A549 (cell line): ENCODE measurements around the gene GLRA1. TPM values are rescaled to one million over a fixed set of nuclear protein-coding genes. Genes with fewer than 3 reads are reported as not detected.

Source experiments
- ATAC-seq, 2 experiments: fragments of 200-7000 bp in 1 of 2; fragments of >200 bp in 1 of 2; cut with Nextera tagmentation in 1 of 2; cut with Tn5 transposase in 1 of 2; 3 replicates each; pipeline versions ENCODE4 v1.8.0 to v1.9.1; 2018 to 2020; ENCODE audit warnings: mild to moderate bottlenecking in 1 of 2, moderate library complexity in 1 of 2
- CTCF ChIA-PET: fragments of 300-600 bp; sonication (Branson Sonifier 250); formaldehyde crosslinking; extraction: SDS; loops from one replicate; lab custom pipeline; 2021; ENCODE audit warnings: antibody characterized with exemption, inconsistent platforms; lab: Yijun Ruan, JAX
- POLR2A ChIA-PET: fragments of 350-600 bp; formaldehyde crosslinking; extraction: SDS; loops from one replicate; lab custom pipeline; 2021; ENCODE audit warnings: antibody characterized with exemption, inconsistent platforms; lab: Yijun Ruan, JAX
- DNase-seq, 2 experiments: peaks; one replicate each; pipeline versions ENCODE4 v3.0.0 to v3.0.0-alpha.2; 2011 to 2016; ENCODE audit warnings: low read depth in 1 of 2, low spot score in 1 of 2
- FAIRE-seq: peaks from 2 replicates; lab custom pipeline; 2011; peaks lifted over from hg19 to GRCh38; lab: Jason Lieb, UNC
- H3K27ac ChIP-seq, 2 experiments: fragments of >200 bp; sonication (Bioruptor Twin); formaldehyde crosslinking; 3 replicates each; pipeline ENCODE4 v1.5.1; 2016 to 2017
- H3K4me1 ChIP-seq: fragments of >200 bp; sonication (Bioruptor Twin); formaldehyde crosslinking; 3 replicates; pipeline ENCODE4 v1.6.1; 2016
- H3K4me2 ChIP-seq: fragments of >200 bp; sonication (Bioruptor Twin); formaldehyde crosslinking; 3 replicates; pipeline ENCODE4 v1.6.1; 2016
- H3K4me3 ChIP-seq: fragments of >200 bp; sonication (Bioruptor Twin); formaldehyde crosslinking; 3 replicates; pipeline ENCODE4 v1.5.1; 2016
- H3K9me3 ChIP-seq: fragments of >200 bp; sonication (Bioruptor Twin); formaldehyde crosslinking; 3 replicates; pipeline ENCODE4 v1.6.1; 2016
- CBX2 ChIP-seq: fragments of 200-600 bp; sonication (generic); IDR thresholded peaks from 2 replicates; pipeline ENCODE4 v1.6.1; 2016; ENCODE audit warnings: low read depth, mild to moderate bottlenecking, borderline replicate concordance
- CBX8 ChIP-seq: fragments of 200-600 bp; sonication (generic); IDR thresholded peaks from 2 replicates; pipeline ENCODE4 v1.6.1; 2016
- CEBPB ChIP-seq, 2 experiments: fragments of >200 bp in 1 of 2; sonication (Bioruptor Twin) in 1 of 2; formaldehyde crosslinking in 1 of 2; IDR thresholded peaks; 2 replicates each; pipeline ENCODE4 v1.6.1; 2012 to 2016
- EHMT2 ChIP-seq: fragments of 200-600 bp; sonication (generic); IDR thresholded peaks from 2 replicates; pipeline ENCODE4 v1.6.1; 2016; ENCODE audit warnings: antibody characterized with exemption, low read depth, mild to moderate bottlenecking, moderate library complexity
- ELK1 ChIP-seq: fragments of 150-350 bp; IDR thresholded peaks from 2 replicates; pipeline ENCODE4 v1.6.1; 2014; ENCODE audit warnings: low read depth, mild to moderate bottlenecking, low read length
- EP300 ChIP-seq, 2 experiments: fragments of >200 bp; sonication (Bioruptor Twin); formaldehyde crosslinking; IDR thresholded peaks; 2 replicates in 1 of 2; 3 replicates in 1 of 2; pipeline ENCODE4 v1.6.1; 2016 to 2017
- ESRRA ChIP-seq: fragments of 150-350 bp; IDR thresholded peaks from 2 replicates; pipeline ENCODE4 v1.6.1; 2014; ENCODE audit warnings: mild to moderate bottlenecking, low read length, borderline replicate concordance
- FOSB ChIP-seq: fragments of 250-450 bp; sonication (Bioruptor Pico); IDR thresholded peaks from 2 replicates; pipeline ENCODE4 v1.5.0; 2020; ENCODE audit warnings: mild to moderate bottlenecking, moderate library complexity
- FOXS1 ChIP-seq: fragments of 250-450 bp; sonication (Bioruptor Pico); IDR thresholded peaks from 2 replicates; pipeline ENCODE4 v1.5.0; 2020; ENCODE audit warnings: mild to moderate bottlenecking, moderate library complexity
- HEYL ChIP-seq: fragments of 250-450 bp; sonication (Bioruptor Pico); IDR thresholded peaks from 2 replicates; pipeline ENCODE4 v1.8.0; 2021; ENCODE audit warnings: mild to moderate bottlenecking, moderate library complexity
- HOXA7 ChIP-seq: fragments of 250-450 bp; sonication (Bioruptor Pico); IDR thresholded peaks from 2 replicates; pipeline ENCODE4 v1.5.0; 2020; ENCODE audit warnings: mild to moderate bottlenecking, moderate library complexity
- HOXB5 ChIP-seq: fragments of 250-450 bp; sonication (Bioruptor Pico); IDR thresholded peaks from 2 replicates; pipeline ENCODE4 v1.5.0; 2020; ENCODE audit warnings: mild to moderate bottlenecking, moderate library complexity
- JUN ChIP-seq, 2 experiments: fragments of >200 bp; sonication (Bioruptor Twin); formaldehyde crosslinking; IDR thresholded peaks; 2 replicates in 1 of 2; 3 replicates in 1 of 2; pipeline ENCODE4 v1.6.1; 2016 to 2017
- MAX ChIP-seq: IDR thresholded peaks from 2 replicates; pipeline ENCODE4 v1.6.1; 2012
- MAZ ChIP-seq: fragments of 150-350 bp; IDR thresholded peaks from 2 replicates; pipeline ENCODE4 v1.6.1; 2014; ENCODE audit warnings: antibody characterized with exemption, low read depth, low read length, borderline replicate concordance
- NR3C1 ChIP-seq: fragments of >200 bp; sonication (Bioruptor Twin); formaldehyde crosslinking; IDR thresholded peaks from 3 replicates; pipeline ENCODE4 v1.6.1; 2017
- POLR2AphosphoS2 ChIP-seq: conservative IDR thresholded peaks from 2 replicates; pipeline ENCODE4 v1.6.1; 2012; ENCODE audit warnings: low read length, improper control_type of control experiment, inconsistent platforms
- RARB ChIP-seq: fragments of 250-450 bp; sonication (Bioruptor Pico); IDR thresholded peaks from 2 replicates; pipeline ENCODE4 v1.8.0; 2021; ENCODE audit warnings: mild to moderate bottlenecking, moderate library complexity
- RCOR1 ChIP-seq: fragments of 150-350 bp; IDR thresholded peaks from 2 replicates; pipeline ENCODE4 v1.6.1; 2014; ENCODE audit warnings: antibody characterized with exemption, low read length, low read depth
- RNF2 ChIP-seq: fragments of 200-600 bp; sonication (generic); IDR thresholded peaks from 2 replicates; pipeline ENCODE4 v1.6.1; 2016; ENCODE audit warnings: low read depth, mild to moderate bottlenecking, antibody characterized with exemption, moderate library complexity, borderline replicate concordance
- SREBF2 ChIP-seq: fragments of 450-650 bp; IDR thresholded peaks from 2 replicates; pipeline ENCODE4 v1.6.1; 2014; ENCODE audit warnings: mild to moderate bottlenecking, moderate library complexity
- TFCP2L1 ChIP-seq: fragments of 250-450 bp; sonication (Bioruptor Pico); IDR thresholded peaks from 2 replicates; pipeline ENCODE4 v1.5.0; 2021; ENCODE audit warnings: mild to moderate bottlenecking
- TP53 ChIP-seq: fragments of 250-450 bp; sonication (Bioruptor Pico); IDR thresholded peaks from 2 replicates; pipeline ENCODE4 v1.5.0; 2021; ENCODE audit warnings: mild to moderate bottlenecking, moderate library complexity
- ZC3H11A ChIP-seq: fragments of 450-650 bp; IDR thresholded peaks from 2 replicates; pipeline ENCODE4 v1.6.1; 2014; ENCODE audit warnings: antibody characterized with exemption, mild to moderate bottlenecking
- ZNF302 ChIP-seq: fragments of 250-450 bp; sonication (Bioruptor Pico); IDR thresholded peaks from 2 replicates; pipeline ENCODE4 v1.9.0; 2021; ENCODE audit warnings: inconsistent platforms, mild to moderate bottlenecking, moderate library complexity
- WGBS: methylation state at CpG from one replicate; pipeline ENCODE4 v1.1.6; 2017; ENCODE audit errors: missing lambda C conversion rate; 5-methylcytosine and 5-hydroxymethylcytosine counted together
- polyA plus RNA-seq, 4 experiments: library from polyadenylated mRNA; depleted of rRNA in 3 of 4; stranded (reverse); fragments of >200 nt; fragmentation: RNase III in 1 of 4; extraction: RNeasy Plus Mini Kit Qiagen cat#74134 plus additional on column Dnase treatment in 1 of 4; gene quantifications; 2 replicates in 3 of 4; 3 replicates in 1 of 4; pipeline ENCODE4 v1.2.3, GENCODE V29; 2011 to 2017
- TF ChIP-seq, protein P1 (sequence below): fragments of >200 bp; sonication (Bioruptor Twin); formaldehyde crosslinking; IDR thresholded peaks from 3 replicates; pipeline ENCODE4 v1.5.1; 2016

The GLRA1 gene
- polyA plus RNA-seq, 2 of the 4 experiments (the other 2 are of a cell fraction) = not detected

- ChIA-PET POLR2A (no interaction called here), CTCF (interaction anchor here (1.3 kb wide), 1 partner anchor 11 kb away, joined by 3 read pairs; no protein-coding TSS in a partner anchor)
- Histone ChIP-seq H3K9me3 (no peaks in the 10 kb centered on the region), H3K4me3 (no peak overlapping the region), H3K27ac (no peak overlapping the region), H3K4me2 (no peak overlapping the region), H3K4me1 (no peaks in the 10 kb centered on the region)
- WGBS = 2% methylated on average over 2 of the region's 2 CpGs
- TF ChIP-seq FOXS1 (no peak), POLR2AphosphoS2 (no peak), TFCP2L1 (CRISPR knock-in tag) (no peak), HOXB5 (CRISPR knock-in tag) (no peak), TP53 (CRISPR knock-in tag) (no peak), RCOR1 (no peak), RNF2 (no peak), EP300 (IDR thresholded peaks at IDR 0.05) (no peak), CEBPB (IDR thresholded peaks at IDR 0.05) (no peak), ESRRA (no peak), CBX8 (no peak), ELK1 (no peak)
- ATAC-seq = no peak
- no peak for FAIRE-seq
- DNase-seq = no peak
These were observed 27.6 kb upstream of the GLRA1 start for GRCh38 chr5:151952238-151952637.

- Histone ChIP-seq H3K4me2 (no peak overlapping the region), H3K4me3 (no peak overlapping the region), H3K27ac (no peak overlapping the region), H3K9me3 (no peaks in the 10 kb centered on the region), H3K4me1 (no peaks in the 10 kb centered on the region)
- no peak for ATAC-seq
- ChIA-PET POLR2A (no interaction called here), CTCF (no interaction called here)
- DNase-seq = no peak
- TF ChIP-seq, protein P1, sequence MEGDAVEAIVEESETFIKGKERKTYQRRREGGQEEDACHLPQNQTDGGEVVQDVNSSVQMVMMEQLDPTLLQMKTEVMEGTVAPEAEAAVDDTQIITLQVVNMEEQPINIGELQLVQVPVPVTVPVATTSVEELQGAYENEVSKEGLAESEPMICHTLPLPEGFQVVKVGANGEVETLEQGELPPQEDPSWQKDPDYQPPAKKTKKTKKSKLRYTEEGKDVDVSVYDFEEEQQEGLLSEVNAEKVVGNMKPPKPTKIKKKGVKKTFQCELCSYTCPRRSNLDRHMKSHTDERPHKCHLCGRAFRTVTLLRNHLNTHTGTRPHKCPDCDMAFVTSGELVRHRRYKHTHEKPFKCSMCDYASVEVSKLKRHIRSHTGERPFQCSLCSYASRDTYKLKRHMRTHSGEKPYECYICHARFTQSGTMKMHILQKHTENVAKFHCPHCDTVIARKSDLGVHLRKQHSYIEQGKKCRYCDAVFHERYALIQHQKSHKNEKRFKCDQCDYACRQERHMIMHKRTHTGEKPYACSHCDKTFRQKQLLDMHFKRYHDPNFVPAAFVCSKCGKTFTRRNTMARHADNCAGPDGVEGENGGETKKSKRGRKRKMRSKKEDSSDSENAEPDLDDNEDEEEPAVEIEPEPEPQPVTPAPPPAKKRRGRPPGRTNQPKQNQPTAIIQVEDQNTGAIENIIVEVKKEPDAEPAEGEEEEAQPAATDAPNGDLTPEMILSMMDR = no peak
- TF ChIP-seq HEYL (CRISPR knock-in tag) (no peak), SREBF2 (no peak), RCOR1 (no peak), CBX2 (no peak)
- no peak for FAIRE-seq
- 56% methylated on average over 7 of the region's 9 CpGs for WGBS
These were observed 26.1 kb upstream of the GLRA1 start for GRCh38 chr5:151950706-151951105.

DNA sequence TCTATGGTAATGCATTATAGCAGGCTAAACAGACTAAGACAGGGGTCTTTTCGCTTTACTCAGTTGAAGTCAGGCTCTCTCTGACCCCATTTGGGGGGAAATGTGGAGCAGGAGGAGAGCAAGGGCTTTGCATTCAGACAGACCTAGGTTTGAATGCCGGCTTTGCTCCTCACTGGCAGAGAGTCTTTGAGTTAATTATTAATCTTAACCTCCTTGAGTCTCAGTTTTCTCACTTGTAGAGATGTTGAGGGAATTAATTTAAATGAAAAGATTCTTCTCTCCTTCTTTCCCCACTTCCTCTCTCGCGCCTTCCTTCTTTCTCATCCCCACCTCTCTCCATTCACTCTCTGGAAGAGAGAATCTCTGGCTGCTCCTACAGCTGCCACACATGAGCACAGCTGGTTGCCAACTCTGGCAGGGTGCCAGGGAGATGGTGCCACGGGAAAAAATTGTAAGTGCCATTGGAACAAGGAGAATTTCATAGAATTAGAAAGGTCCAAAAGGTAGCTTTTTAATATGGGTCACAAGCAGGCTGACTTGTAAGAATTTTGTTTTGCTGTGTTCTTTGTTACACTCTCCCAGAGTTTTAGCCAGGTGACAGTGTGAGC lies 25.2 kb upstream of the GLRA1 start:
- CTCF ChIA-PET = interaction anchor here (1.0 to 1.2 kb wide), 2 partner anchors 8 to 68 kb away, joined by 3 to 5 read pairs; no protein-coding TSS in a partner anchor
- TF ChIP-seq ZC3H11A (no peak), CEBPB (IDR thresholded peaks at IDR 0.05) (no peak), ESRRA (no peak), FOSB (CRISPR knock-in tag) (no peak), ZNF302 (CRISPR knock-in tag) (no peak), TP53 (CRISPR knock-in tag) (no peak), MAZ (no peak), EP300 (IDR thresholded peaks at IDR 0.05) (no peak), JUN (IDR thresholded peaks at IDR 0.05) (no peak), MAX (no peak), HOXA7 (no peak), CBX8 (no peak), EHMT2 (no peak), NR3C1 (no peak), RARB (CRISPR knock-in tag) (no peak)
- TF ChIP-seq, protein P1 = no peak
- TF ChIP-seq, all 56 proteins: peak for 0
- Histone ChIP-seq H3K9me3 (no peaks in the 10 kb centered on the region), H3K4me2 (no peak overlapping the region), H3K4me3 (no peak overlapping the region), H3K4me1 (no peaks in the 10 kb centered on the region), H3K27ac (no peak overlapping the region)
- POLR2A ChIA-PET = no interaction called here
- WGBS = 25% methylated on average over 5 of the region's 5 CpGs
- no peak for ATAC-seq
- no peak for DNase-seq
- FAIRE-seq = no peak
